ENCODE results near the gene SLC25A21.

- TF ChIP-seq POLR2AphosphoS5 (IDR thresholded peaks at IDR 0.05; ENCODE audit: low read depth, low read length), result no peak
- TF ChIP-seq, protein P1, sequence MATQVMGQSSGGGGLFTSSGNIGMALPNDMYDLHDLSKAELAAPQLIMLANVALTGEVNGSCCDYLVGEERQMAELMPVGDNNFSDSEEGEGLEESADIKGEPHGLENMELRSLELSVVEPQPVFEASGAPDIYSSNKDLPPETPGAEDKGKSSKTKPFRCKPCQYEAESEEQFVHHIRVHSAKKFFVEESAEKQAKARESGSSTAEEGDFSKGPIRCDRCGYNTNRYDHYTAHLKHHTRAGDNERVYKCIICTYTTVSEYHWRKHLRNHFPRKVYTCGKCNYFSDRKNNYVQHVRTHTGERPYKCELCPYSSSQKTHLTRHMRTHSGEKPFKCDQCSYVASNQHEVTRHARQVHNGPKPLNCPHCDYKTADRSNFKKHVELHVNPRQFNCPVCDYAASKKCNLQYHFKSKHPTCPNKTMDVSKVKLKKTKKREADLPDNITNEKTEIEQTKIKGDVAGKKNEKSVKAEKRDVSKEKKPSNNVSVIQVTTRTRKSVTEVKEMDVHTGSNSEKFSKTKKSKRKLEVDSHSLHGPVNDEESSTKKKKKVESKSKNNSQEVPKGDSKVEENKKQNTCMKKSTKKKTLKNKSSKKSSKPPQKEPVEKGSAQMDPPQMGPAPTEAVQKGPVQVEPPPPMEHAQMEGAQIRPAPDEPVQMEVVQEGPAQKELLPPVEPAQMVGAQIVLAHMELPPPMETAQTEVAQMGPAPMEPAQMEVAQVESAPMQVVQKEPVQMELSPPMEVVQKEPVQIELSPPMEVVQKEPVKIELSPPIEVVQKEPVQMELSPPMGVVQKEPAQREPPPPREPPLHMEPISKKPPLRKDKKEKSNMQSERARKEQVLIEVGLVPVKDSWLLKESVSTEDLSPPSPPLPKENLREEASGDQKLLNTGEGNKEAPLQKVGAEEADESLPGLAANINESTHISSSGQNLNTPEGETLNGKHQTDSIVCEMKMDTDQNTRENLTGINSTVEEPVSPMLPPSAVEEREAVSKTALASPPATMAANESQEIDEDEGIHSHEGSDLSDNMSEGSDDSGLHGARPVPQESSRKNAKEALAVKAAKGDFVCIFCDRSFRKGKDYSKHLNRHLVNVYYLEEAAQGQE (IDR thresholded peaks at IDR 0.05; ENCODE audit: insufficient read depth in 1 of 2, low read depth in 2 of 2, low read length in 2 of 2), result no peak
- no peak for TF ChIP-seq TAF1 (IDR thresholded peaks at IDR 0.05; ENCODE audit: borderline replicate concordance, insufficient read depth, low read length)
- no peak for TF ChIP-seq SIN3A (IDR thresholded peaks at IDR 0.05; ENCODE audit: borderline replicate concordance, insufficient read depth, low read length)
These were observed at the start of gene SLC25A21 for GRCh38 chr14:37172024-37172869.
